HK-2 (cell line): Measurements from ENCODE around the gene ELMO2.

Experiments used
- DNase-seq: peaks from one replicate; pipeline ENCODE4 v3.0.0-alpha.2; 2018; ENCODE audit not compliant: unreplicated experiment

The ELMO2 gene, protein sequence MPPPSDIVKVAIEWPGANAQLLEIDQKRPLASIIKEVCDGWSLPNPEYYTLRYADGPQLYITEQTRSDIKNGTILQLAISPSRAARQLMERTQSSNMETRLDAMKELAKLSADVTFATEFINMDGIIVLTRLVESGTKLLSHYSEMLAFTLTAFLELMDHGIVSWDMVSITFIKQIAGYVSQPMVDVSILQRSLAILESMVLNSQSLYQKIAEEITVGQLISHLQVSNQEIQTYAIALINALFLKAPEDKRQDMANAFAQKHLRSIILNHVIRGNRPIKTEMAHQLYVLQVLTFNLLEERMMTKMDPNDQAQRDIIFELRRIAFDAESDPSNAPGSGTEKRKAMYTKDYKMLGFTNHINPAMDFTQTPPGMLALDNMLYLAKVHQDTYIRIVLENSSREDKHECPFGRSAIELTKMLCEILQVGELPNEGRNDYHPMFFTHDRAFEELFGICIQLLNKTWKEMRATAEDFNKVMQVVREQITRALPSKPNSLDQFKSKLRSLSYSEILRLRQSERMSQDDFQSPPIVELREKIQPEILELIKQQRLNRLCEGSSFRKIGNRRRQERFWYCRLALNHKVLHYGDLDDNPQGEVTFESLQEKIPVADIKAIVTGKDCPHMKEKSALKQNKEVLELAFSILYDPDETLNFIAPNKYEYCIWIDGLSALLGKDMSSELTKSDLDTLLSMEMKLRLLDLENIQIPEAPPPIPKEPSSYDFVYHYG

DNA sequence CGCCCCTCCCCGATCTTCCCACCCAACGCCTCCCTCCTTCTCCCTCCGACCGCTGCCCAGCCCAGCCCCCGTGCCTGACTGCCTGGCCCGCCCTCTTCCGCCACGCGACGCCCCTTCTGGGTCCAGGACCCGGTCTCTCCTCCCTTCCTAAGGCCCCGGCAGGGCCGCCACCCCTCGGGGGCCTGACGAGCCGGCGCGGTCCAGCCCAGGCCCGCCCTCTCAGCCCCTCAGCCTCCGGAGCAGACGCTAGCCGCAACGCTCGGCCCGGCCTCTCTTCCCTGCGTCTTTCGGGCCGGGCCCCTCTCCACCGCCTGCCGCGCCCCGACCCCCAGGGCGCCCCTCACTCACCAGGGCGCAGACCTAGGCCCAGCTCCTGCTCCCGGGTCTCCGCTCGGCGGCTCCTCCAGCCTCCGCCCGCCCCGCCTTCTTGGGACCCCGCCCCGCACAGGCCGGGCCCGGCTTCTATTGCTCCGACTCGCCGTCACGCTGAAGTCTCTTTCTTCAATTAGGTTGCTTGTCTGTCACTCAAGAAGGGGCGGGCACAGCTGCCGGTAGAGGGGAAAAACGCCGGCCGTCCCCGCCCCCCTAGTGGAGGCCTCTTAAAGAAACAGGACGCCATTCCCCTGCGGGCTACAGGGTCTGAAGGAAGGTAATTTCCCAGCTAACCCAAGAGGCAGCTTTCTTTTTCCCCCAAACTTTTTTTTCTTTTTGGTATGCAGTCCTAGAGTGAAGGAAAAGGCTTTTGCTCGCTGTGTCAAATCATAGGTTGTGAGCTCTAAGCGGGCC lies at the start of gene ELMO2:
Gene ELMO2 (minus strand): TSS at position 416 of the 786 bp plus-strand sequence. CDS start 12,133 bp downstream, outside the sequence.
- peak; percentile 97 for DNase-seq

DNA sequence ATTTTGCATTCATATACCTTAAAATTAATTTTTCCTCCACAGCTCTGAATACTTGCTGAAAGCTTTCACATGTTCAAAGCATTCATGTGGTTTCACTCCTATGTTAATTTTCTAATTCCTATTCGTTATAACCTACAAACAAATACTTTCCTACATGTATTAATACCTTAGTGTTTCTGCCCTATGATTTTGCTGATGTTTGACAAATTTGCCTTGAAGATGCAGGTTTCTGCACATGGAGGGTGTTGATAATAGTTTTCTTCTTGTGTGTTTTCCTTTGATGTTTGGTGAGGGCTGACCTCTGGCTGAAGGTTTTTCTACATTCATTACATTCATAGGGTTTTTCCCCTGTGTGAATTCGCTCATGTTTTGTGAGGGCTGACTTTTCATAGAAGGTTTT lies 49.3 kb upstream of the ELMO2 start:
- DNase-seq: no peak

DNA sequence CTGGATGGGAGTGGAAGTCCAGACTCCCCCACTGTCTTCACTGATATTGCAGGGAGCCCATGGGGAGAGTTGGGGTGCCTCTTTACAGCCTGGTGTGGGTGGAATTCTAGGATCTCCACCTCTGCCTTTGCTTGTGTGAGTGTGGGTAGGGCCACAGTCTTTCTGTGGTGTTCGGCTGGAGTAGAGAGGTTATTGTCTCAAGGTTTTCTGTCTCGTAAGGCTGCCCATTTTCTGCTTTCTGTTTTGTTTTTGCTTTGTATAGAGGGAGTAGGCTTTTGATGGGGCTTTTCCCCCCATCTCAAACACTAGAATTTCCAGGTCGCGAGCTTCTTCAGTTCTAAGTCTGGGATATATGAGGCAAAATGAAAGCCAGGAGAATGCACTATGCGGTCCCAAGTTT lies 40.4 kb upstream of the ELMO2 start:
- no peak for DNase-seq

DNA sequence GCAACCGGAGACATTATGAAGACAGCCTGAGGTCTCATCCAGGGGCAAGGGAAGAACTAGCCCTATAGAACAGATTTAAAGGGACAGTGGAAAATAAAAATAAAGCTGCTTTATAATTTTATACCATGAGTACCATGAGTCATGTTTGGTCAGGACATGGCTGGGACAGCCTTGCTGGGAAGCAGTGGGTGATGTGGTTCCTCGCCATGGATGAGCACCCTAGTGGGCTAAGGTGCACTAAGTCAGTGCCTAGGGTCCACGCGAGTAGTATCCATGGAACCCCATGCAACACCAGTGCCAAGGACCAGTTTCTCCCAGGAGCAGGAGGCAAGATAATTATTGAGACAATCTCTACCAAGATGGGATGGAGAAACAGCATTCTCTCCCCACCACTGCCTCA lies 33.4 kb upstream of the ELMO2 start:
- no peak for DNase-seq

DNA sequence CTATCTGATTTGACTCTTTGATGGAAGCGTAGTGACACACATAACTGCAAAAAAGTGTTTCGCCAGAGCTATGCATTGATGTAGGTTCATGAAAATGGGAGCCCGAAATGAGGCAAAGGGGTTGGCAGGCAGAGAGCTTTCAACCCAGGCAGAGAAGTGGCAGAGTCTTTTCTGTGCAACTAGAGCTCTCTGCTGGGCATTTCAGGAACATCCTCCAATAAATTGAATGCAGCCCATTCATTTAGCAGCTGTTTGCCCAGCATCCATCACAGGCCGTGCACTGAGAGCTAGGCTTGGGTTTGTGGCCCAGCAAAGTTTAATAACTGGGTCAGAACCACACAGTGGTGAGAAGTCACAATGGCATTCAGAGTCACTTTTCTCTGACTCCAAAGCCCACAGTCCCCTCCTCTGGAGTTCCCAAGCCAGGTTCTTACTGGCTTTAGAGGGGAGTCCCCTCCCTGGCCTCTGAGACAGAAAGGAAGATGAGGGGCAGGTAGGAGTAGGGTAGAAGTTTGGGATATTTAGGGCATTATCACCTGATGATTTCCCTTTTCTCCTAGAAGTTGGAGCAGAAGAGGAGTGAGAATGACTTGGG lies 31.8 kb upstream of the ELMO2 start:
- DNase-seq: no peak

DNA sequence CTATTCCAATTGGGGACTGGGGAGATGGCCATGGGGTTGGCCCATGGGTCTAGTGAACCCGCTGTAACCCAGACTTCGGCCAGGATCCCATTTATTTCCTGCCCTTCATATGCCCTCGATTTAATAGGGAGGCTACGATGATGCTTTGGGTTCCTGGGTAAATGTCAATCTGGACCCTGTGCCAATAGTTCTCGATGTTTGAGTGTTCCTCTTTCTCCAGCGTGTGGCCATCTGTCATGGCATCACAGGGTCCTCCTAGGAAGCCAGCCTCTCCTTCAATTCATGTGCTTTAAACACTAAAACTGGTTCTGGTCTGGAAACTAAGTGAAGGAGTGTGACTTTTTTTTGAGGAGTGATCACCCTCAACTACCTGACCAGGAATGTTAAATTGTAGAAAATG lies 28.7 kb upstream of the ELMO2 start:
- DNase-seq: no peak

DNA sequence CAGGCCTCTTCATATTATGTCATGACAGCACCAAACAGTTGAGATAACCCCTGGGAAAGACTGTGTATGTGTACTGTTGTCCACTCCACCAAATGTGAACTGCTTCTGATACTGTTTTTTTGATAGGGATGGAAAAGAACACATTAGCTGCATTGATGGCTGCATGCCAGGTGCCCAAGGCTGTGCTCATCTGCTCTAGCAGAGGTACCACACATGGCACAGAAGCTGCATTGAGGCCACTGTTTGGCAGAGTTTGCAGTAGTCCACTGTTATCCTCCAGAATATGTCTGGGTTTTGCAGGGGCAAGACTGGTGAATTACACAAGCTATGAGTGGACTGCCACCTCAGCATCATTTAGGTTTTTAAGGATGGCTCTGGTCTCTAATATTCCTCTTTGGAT lies 28.2 kb upstream of the ELMO2 start:
- DNase-seq: no peak

DNA sequence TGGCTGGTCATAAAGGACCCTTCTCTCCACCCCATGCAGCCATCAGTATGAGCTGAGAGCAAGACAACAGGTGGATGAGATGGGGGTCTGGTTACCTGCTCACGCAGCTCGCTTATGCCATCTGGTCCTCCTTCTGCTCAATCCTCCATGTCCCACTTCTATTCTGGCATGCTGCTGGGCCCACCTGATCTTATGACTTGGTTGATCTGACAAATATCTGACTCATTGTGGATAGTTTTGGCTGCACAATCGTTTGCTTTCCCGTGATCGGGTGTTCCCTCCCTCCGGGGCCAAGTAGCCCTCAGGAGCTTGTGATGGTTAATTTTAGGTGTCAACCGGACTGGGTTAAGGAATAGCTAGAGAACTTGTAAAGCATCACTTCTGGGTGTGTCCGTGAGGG lies 26.6 kb upstream of the ELMO2 start:
- DNase-seq: no peak

DNA sequence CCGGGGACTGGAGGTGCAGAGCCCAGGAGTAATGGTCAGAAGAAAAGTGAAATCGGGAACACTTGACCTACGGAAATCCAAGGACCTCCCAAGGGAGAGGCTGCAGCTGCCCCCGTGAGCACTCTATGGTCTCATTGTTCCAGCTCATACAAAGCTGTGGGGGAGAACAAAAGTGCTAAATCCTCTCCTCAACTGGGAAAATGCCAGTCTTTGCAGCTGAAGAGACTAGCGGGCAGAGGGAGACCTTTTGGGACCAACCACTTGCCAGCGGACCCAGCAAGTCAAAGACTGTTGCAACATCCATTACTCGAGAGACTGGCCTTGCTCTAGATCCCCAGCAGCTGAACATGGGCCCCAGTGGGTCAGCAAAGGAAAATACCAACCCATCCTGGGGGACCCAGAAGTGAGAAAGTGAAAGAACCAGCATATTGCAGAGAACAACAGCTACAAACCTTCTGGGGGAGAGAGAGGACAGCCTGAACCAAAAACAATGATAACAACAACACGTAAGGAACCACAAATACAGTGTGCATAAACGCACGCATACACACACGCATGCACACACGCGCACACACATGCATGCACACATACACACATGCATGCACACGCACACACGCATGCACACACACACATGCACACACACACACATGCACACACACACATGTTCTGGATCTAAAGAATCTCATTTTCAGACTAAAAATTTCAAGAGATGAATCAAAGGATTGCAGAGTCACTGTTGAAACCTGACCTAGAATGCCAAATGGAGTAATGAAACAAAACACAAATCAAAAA lies 24.7 kb upstream of the ELMO2 start:
- DNase-seq: no peak

DNA sequence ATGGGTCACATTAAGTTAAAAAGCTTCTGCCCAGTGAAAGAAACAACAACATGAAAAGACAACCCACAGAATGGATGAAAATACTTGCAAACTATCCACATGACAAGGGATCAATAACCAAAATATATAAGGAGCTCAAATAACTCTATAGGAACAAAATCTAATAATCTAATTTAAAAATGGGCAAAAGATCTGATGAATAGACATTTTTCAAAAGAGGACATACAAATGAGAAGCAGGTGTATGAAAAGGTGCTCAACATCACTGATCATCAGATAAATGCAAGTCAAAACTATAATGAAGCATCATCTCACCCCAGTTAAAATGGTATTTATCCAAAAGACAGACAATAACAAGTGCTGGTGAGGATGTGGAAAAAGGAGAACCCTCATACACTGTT lies 21.0 kb upstream of the ELMO2 start:
- no peak for DNase-seq

DNA sequence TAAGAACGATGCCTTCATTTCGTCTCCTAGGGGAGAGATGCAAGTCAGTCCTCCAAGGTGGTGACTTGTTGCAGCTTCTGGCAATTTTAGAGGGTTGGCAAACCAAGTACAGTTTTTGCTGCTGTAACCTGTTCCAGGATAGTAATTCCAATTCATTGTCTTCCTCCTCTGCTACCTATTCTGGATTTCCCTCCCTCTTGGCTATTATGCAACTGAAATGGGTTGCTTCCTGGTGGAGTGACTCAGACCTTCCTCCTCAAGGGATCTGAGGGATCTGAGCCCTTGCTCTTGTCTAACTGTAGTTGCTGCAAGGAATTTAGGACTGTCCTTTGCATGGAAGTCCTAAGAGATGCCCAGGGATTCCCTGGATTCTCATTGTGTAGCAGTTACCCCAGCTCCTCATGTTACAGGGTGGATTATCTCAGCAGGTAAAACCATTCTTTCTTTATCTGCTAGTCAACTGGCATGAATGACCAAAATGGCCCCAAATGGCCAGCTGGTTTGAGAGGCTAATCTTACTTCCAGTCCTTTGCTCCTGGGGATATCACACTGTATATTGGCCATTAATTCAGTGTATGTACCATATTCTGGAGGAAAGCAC lies 17.6 kb upstream of the ELMO2 start:
- no peak for DNase-seq

DNA sequence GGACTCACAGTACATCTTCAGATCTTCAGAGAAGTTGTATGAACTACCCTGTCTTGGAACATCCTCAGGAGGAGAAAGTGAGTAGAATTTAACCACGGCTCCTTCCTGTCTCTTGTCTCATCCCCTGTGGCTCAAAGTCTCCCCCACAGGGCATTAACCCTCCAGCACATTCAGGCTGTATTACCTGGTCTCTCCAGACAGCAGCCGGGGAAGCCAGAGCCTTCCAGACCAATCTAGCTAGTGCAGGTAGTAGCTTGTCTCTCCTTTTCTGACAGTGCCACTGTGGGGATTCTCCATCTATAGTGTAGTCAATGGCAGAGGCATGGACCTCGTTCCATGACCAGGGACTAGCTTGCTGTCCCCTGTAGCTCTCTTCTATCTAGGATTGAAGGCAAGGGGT lies 16.9 kb upstream of the ELMO2 start:
- DNase-seq: no peak

DNA sequence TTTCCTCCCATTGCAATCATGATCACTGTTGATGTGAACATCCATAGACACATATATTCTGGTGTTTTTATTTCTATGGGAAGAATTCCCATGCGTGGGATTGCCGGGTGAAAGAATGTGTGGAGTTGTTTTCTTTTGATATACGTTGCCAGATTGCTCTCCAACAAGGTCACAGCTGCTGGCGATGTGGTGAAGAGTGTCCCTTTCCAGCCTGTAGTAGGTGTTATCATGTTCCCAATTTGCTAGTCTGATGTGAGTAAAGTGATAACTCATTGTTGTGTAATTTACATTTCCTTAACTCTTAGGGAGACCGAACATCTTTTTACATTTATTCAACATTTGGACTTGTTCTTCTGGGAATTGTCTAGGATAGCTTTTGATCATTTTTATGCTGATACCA lies 14.5 kb upstream of the ELMO2 start:
- DNase-seq: no peak

DNA sequence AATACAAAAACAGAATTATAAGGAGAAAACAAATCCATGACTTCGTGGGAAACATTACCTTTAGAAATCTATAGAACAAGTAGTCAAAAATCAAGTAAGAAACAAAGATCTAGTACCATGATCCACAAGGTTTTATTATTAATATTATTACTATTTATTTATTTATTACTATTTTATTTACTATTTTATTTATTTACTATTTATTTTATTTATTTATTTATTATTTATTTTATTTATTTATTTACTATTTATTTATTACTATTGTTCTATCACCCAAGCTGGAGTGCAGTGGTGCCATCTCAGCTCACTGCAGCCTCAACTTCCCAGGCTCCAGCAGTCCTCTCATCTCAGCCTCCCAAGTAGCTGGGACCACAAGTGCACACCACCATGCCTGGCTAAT lies 13.5 kb upstream of the ELMO2 start:
- no peak for DNase-seq

DNA sequence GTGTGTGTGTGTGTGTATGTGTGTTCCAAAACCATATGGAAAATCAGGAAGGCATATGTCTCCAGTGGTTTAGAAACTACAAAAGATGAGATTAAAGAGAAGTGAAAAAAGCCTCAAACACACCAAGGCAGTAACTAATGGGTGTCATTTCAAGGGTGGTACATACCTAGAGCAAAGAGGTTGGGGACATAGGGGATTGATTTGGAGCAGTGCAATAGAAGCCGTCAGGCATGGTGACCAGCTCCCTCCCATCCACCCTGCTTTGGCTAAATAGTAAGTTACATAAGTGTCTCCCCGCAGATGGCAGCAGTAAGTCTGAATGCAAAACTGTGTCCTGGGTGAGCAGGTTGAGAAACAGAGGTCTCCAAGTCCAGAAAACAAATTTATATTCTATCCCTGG lies 10.4 kb upstream of the ELMO2 start:
- DNase-seq: no peak

DNA sequence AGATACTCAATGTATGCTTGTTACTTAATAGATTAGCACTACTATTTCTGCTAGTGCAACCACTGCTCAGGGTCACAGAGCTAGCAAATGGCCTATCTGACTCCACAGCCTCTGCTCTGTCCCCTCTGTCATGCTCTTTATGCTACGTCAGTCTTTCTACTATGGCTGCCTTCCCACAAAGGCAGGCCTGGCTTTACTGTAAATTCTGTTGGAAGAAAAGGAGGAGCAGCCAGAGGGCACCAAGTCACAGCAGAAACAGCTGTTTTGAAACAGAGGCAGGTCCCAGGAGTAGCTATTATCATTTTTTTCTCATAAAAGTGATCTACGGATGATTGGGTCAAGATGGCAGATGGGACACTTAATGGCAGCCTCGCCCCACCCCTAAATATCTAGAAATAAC lies 10.0 kb upstream of the ELMO2 start:
- no peak for DNase-seq

DNA sequence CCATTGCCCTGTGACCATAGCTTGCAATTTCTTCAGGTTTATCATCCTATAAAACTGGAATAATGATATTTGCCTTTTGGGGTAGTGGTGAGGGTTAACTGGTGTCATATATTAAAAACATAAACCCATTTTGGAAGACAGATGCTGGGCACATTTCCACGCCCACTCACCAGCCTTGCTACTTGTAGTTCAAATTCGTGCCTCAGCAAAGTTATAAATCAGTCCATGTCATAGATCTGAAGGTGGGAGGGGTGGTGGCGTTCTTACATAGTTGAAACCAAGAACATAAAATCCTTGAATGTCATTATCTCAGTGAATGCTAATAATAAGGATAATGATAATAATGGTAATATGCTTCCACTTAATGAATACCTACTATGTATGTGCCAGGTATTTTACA lies 9.4 kb upstream of the ELMO2 start:
- DNase-seq: no peak

DNA sequence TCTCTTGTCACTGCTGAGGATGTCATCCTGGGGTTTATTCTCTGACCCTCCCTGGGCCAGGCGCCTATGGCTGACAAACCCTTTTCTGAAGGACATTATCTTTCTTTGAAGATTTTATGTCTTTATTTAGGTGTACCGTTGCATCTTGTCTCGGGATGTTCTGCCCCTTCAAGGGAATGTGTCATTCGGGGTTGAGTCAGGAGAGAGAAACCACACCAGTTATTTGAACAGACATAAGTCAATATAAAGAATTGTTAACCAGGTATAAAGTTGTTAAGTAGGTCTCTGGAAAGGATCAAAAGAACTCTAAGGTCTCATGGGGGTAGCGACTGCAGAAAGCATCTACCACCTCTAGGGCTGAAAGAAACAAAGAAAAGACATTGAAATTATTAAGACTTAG lies 8.2 kb upstream of the ELMO2 start:
- no peak for DNase-seq

DNA sequence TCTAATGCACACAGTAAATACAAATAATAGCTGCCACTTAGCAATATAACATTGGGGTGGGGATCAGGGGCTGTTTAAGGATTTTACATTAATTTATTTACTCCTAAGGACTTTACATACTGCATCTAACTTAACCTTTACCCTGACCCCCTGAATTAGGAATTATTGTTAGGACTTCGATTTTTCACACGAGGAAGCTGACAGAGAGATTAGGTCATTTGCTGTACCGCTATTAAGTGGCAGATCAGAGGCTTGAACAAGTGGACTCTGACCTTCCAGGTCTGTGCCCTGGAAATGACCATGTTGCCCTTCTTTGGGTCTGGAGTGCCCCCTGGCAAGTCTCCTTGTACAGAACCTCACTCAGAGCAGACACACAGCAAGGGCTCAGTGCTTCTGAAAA lies 5.2 kb upstream of the ELMO2 start:
- no peak for DNase-seq

DNA sequence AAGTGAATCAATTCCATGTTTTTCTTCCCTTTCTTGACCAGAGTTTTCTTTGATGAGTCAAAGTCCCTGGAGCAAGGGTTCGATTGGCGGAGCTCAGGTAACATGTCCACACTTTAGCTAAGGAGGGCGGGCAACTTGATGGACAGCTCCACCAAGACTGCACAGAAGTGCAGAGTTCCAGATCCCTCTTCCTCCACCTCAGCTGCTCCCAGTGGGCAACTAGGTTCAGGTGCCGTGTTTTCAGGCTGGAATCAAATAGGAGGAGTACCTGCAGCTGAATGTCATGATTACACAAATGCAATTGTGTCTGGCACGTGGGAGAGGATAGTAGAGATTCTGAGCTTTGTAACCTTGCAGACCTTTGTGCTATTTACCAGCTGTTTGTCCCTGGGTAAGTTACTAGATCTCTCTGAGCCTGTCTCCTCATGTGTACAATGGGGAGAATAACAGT lies 1.9 kb upstream of the ELMO2 start:
- peak; percentile 41 for DNase-seq

DNA sequence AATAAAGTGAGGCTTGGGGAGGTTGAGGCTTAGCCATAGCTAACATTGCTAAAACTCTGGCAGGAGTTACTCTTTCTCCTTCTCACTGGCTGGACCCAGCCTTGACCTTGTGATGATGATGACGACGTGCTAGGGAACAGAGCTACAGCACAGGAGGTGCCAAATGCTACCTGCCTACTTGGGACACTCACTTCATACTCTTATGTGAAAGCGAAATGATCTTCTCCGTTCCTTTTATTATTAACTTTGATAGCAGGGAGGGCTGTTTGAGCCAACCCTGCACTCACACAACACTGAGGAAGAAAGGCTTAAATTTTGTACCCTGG lies 1.2 kb upstream of the ELMO2 start:
- DNase-seq: no peak
